SU-DHL-6 (cell line): Measurements from ENCODE around the gene SNRNP48.
A peak's percentile ranks its signal among the peaks of the same experiment; 100 is the strongest.

Source experiments
- H2AFZ ChIP-seq: fragments of 200-600 bp; sonication (generic); 2 replicates; pipeline ENCODE4 v1.6.1; 2014; ENCODE audit warnings: low read depth, mild to moderate bottlenecking, moderate library complexity, mixed read lengths, antibody characterized with exemption, low read length; ENCODE audit not compliant: severe bottlenecking
- H3F3A ChIP-seq: fragments of 200-600 bp; shearing (Covaris generic); 2 replicates; pipeline ENCODE4 v1.6.0; 2016; ENCODE audit warnings: antibody characterized with exemption, mild to moderate bottlenecking; ENCODE audit not compliant: insufficient read depth
- H3K27ac ChIP-seq: fragments of 200-600 bp; sonication (generic); 2 replicates; pipeline ENCODE4 v1.5.1; 2016; ENCODE audit warnings: low read depth, mild to moderate bottlenecking, low read length, moderate library complexity, mixed read lengths
- H3K27me3 ChIP-seq: fragments of 200-600 bp; sonication (generic), shearing (Covaris generic); 2 replicates; pipeline ENCODE4 v1.6.0; 2014; ENCODE audit warnings: mild to moderate bottlenecking, low read length
- H3K36me3 ChIP-seq: fragments of 200-600 bp; sonication (generic); 2 replicates; pipeline ENCODE4 v1.6.1; 2014; ENCODE audit warnings: mild to moderate bottlenecking, low read length, mixed read lengths
- H3K4me2 ChIP-seq: fragments of 300-600, 200-600 bp; shearing (Covaris generic), sonication (generic); 2 replicates; pipeline ENCODE4 v1.6.0; 2014; ENCODE audit warnings: low read length, low read depth, mild to moderate bottlenecking; ENCODE audit not compliant: poor library complexity, severe bottlenecking
- H3K4me3 ChIP-seq: fragments of 200-600 bp; sonication (generic); 2 replicates; pipeline ENCODE4 v1.5.1; 2014; ENCODE audit warnings: antibody characterized with exemption, low read length, mild to moderate bottlenecking, mixed read lengths; ENCODE audit not compliant: insufficient read depth, poor library complexity, severe bottlenecking
- H3K79me2 ChIP-seq: fragments of 200-600 bp; sonication (generic); 2 replicates; pipeline ENCODE4 v1.6.1; 2014; ENCODE audit warnings: mild to moderate bottlenecking, low read length, moderate library complexity; ENCODE audit not compliant: insufficient read depth
- H3K9ac ChIP-seq: fragments of 200-600 bp; sonication (generic); 2 replicates; pipeline ENCODE4 v1.7.0; 2014; ENCODE audit warnings: mild to moderate bottlenecking, low read length
- H3K9me2 ChIP-seq: fragments of 200-600 bp; sonication (generic); replicated peaks from 2 replicates; pipeline ENCODE4 v1.6.1; 2014; ENCODE audit warnings: low read length; ENCODE audit not compliant: insufficient read depth
- H3K9me3 ChIP-seq: fragments of 200-600 bp; sonication (generic); 2 replicates; pipeline ENCODE4 v1.6.1; 2014; ENCODE audit warnings: low read length, mixed read lengths; ENCODE audit not compliant: insufficient read depth
- H4K20me1 ChIP-seq: fragments of 200-600 bp; sonication (generic); 2 replicates; pipeline ENCODE4 v1.6.1; 2014; ENCODE audit warnings: low read depth, mild to moderate bottlenecking, antibody characterized with exemption, low read length, moderate library complexity, mixed read lengths
- CTCF ChIP-seq: fragments of 200-600 bp; sonication (generic); IDR thresholded peaks from one replicate; pipeline ENCODE4 v1.5.1; 2017; ENCODE audit warnings: antibody characterized with exemption, mild to moderate bottlenecking, low read length, moderate library complexity; ENCODE audit not compliant: insufficient read depth, poor library complexity, severe bottlenecking
- EZH2phosphoT487 ChIP-seq: fragments of 200-600 bp; sonication (generic), shearing (Covaris generic); conservative IDR thresholded peaks from 2 replicates; pipeline ENCODE4 v1.6.1; 2018; ENCODE audit warnings: mild to moderate bottlenecking, antibody characterized with exemption, low read length, moderate library complexity, mixed read lengths

Gene SNRNP48

GRCh38 chr6:7591770-7592169 lies 1.8 kb downstream of the SNRNP48 start:
- H3K27me3 ChIP-seq, result no peaks in the 10 kb centered on the region
- peak overlapping the region; percentile 84 for H3K4me2 ChIP-seq
- peaks cover 34% of the 10 kb centered on the region for H3K36me3 ChIP-seq
- H3K4me3 ChIP-seq, result peak overlapping the region; percentile 94
- H3K9ac ChIP-seq, result no peak overlapping the region
- TF ChIP-seq CTCF (no peak), EZH2phosphoT487 (no peak)
- 0 out of 2 replicates have a peak, but pooled peaks cover 4% of the 10 kb centered on the region for H3F3A ChIP-seq
- H3K9me2 ChIP-seq, result no peaks in the 10 kb centered on the region
- H3K79me2 ChIP-seq, result peaks cover 36% of the 10 kb centered on the region
- peaks cover 26% of the 10 kb centered on the region for H4K20me1 ChIP-seq
- H3K27ac ChIP-seq, result no peak overlapping the region
- no peaks in the 10 kb centered on the region for H3K9me3 ChIP-seq
- no peak overlapping the region for H2AFZ ChIP-seq

DNA sequence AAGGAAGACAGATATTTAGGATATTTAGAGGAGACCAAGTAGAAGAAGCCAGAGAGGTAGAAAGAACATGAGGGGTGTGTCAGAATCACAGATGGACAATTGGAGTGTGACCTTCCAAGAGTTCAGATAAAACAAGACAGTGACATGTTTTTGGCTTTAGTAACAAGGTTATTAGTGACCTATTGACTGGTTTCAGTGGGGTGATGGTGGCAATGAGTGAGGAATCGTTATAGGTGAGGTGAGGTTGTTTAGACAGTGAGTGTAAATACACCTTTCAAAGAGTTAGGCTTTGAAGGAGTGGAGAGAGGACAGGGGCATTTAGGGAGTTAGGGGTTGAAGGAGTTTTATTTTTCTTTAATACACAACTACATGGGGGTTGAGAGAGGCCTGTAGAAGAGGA lies 3.2 kb downstream of the SNRNP48 start:
- H3K27me3 ChIP-seq, result no peaks in the 10 kb centered on the region
- no peak overlapping the region for H3K4me2 ChIP-seq
- no peak overlapping the region for H3K4me3 ChIP-seq
- peaks cover 36% of the 10 kb centered on the region for H3K79me2 ChIP-seq
- H2AFZ ChIP-seq, result no peak overlapping the region
- TF ChIP-seq CTCF, result no peak
- TF ChIP-seq EZH2phosphoT487, result no peak
- no peaks in the 10 kb centered on the region for H3K9me2 ChIP-seq
- H4K20me1 ChIP-seq, result peaks cover 26% of the 10 kb centered on the region
- H3K9me3 ChIP-seq, result no peaks in the 10 kb centered on the region
- H3K27ac ChIP-seq, result no peak overlapping the region
- H3K36me3 ChIP-seq, result peaks cover 44% of the 10 kb centered on the region
- H3F3A ChIP-seq, result 0 out of 2 replicates have a peak, but pooled peaks cover 4% of the 10 kb centered on the region
- no peak overlapping the region for H3K9ac ChIP-seq

- Histone ChIP-seq H3K9me2 (no peaks in the 10 kb centered on the region), H3K27ac (no peak overlapping the region), H3K79me2 (peaks cover 36% of the 10 kb centered on the region), H2AFZ (no peak overlapping the region), H3K4me2 (no peak overlapping the region), H3F3A (0 out of 2 replicates have a peak, but pooled peaks cover 12% of the 10 kb centered on the region), H4K20me1 (peaks cover 35% of the 10 kb centered on the region), H3K27me3 (no peaks in the 10 kb centered on the region), H3K36me3 (peaks cover 56% of the 10 kb centered on the region), H3K9me3 (no peaks in the 10 kb centered on the region), H3K9ac (no peak overlapping the region), H3K4me3 (no peak overlapping the region)
- TF ChIP-seq EZH2phosphoT487, result no peak
These were observed 4.7 kb downstream of the SNRNP48 start for GRCh38 chr6:7594579-7595125.

GRCh38 chr6:7604003-7604402 lies 14.0 kb downstream of the SNRNP48 start:
- no peaks in the 10 kb centered on the region for H3K9me2 ChIP-seq
- no peaks in the 10 kb centered on the region for H3K79me2 ChIP-seq
- no peak for TF ChIP-seq CTCF
- no peak for TF ChIP-seq EZH2phosphoT487
- no peaks in the 10 kb centered on the region for H3K27me3 ChIP-seq
- H4K20me1 ChIP-seq, result peaks cover 13% of the 10 kb centered on the region; the same call in 1 of the 2 replicates
- H3F3A ChIP-seq, result peaks cover 6% of the 10 kb centered on the region; the same call in 1 of the 2 replicates
- H3K9me3 ChIP-seq, result no peaks in the 10 kb centered on the region
- no peak overlapping the region for H3K27ac ChIP-seq
- H3K4me3 ChIP-seq, result no peak overlapping the region
- H2AFZ ChIP-seq, result no peak overlapping the region
- no peak overlapping the region for H3K4me2 ChIP-seq
- peaks cover 94% of the 10 kb centered on the region for H3K36me3 ChIP-seq
- H3K9ac ChIP-seq, result no peak overlapping the region
